ENCODE measurements around the gene PTPN11.
"Not testable (repeated sequence)": the region's sequence is repeated elsewhere in the genome, so short reads cannot be mapped to it uniquely, and the experiment has no call there.

Gene PTPN11

DNA sequence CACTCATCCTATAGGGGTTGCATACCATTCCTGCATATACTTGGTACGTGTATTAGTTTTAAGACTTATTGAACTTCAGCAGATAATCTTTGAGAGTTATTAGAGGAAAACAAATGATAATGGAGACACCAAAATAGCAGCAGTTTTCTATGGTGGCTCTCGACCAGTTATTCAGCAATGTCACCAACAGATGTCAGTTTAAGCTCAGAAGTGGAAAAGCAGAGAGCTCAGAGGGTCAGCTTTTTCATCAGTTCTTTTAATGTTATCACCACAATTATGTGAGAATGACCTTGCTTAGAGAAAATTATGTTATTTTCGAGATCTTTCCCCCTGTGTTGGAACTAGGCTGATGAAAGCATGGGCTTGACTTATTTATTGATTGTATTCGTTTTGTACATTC, 32.0 kb downstream of the PTPN11 start:
- DNase-seq, result no peak

DNA sequence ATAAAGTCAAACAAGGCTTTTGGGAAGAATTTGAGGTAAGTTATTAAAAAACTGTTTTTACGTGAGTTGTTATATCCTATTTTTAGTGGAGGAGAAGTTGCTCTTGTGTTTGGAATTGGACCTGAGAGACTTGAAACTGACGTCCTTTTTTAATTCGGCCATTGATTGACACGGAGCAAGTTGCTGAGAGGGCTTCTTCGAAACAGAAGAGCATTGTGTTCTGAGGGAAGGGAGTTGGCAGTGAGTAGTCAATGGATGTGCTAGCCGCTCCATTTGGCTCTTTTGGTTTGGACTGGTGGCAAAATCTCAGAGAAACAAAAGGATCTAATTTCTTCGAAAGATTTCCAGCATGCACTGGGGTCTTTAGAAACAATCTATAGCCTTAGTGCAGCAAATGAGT, 37.3 kb downstream of the PTPN11 start:
- no peak for DNase-seq

- not testable (repeated sequence) for DNase-seq
These were observed 38.4 kb downstream of the PTPN11 start for GRCh38 chr12:112457142-112457541.

DNA sequence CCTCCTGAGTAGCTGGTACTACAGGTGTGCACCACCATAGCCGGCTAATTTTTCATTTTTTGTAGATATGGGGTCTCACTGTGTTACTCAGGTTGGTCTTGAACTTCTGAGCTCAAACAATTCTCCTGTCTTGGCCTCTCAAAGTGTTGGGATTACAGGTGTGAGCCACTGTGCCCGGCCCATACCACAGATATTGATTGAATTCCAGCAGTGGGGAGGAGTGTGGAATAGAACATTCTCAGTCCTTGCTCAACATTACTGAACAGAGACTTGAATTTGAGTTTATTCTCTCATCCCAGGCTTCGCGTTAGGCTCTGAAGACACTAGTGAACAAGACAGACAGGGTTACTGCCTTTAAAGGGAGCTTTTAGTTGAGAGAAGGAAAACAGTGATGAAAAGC, 39.6 kb downstream of the PTPN11 start:
- DNase-seq, result no peak

DNA sequence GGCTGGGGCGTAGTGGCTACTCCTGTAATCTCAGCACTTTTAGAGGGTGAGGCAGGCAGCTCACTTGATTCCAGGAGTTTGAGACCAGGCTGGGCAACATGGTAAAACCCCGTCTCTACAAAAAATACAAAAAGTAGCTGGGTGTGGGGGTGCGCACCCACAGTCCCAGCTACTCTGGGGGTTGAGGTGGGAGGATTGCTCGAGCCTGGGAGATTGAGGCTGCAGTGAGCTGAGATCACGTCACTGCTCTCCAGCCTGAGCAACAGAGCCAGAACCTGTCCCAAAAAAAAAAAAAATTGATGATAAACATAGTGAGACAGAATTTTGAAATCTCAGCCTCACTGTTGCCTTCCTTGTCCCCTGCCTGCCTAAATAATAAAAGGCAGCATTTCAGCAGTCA, 40.0 kb downstream of the PTPN11 start:
- no peak for DNase-seq

DNA sequence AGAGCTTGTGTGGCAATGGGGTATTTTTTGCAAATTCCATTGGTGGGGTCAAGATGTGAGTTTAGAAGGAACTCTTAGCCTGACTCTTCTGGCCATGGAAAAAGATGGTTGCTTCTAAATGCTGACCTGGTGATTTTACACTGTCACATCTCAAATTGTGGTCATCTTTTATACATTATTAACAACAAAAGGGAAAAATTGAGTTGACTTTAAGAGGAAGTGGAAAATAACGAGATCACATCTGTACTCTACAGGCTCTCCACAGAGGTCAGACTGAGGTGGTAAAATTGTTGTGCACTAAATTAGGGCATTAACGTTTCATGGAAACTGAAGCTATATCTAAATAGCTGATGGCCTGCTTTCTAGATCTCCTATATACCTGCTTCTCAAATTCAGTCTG, 44.7 kb downstream of the PTPN11 start:
- DNase-seq, result no peak

DNA sequence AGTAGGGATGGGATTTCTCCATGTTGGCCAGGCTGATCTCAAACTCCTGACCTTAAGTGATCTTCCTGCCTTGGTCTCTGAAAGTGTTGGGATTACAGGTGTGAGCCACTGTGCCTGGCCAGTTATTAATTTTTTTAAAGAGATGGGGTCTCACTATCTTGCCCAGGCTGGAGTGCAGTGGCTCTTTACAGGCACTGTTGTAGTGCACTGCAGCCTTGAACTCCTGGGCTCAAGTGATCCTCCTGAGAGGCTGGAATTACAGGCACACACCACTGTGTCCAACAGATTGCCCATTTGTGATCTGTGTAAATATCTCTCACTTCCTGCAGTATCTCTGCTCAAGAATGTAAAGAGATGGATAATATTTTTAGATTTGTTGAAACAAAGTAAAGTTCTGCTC, 45.9 kb downstream of the PTPN11 start:
- DNase-seq, result no peak

- no peak for DNase-seq
These were observed 47.3 kb downstream of the PTPN11 start for GRCh38 chr12:112466011-112466422.

DNA sequence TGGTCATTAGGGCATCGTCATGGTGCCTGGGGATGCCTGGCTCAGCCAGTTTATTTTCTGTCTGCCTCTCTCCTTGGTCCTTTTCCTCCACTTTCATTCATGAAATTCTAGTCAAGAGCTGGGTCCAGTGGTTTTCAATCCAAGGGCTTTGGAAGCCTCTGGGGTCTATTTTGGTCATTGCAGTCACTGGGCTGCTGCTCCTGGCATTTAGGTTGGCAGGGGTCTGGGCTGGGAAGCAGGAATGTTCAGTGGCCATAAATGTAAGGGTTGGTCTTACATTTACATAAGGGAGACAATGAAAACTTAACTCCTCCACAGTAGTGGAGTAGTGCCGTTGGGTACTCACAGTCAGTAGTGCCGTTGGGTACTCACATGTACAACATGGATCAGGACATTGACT, 48.1 kb downstream of the PTPN11 start:
- DNase-seq, result no peak

DNA sequence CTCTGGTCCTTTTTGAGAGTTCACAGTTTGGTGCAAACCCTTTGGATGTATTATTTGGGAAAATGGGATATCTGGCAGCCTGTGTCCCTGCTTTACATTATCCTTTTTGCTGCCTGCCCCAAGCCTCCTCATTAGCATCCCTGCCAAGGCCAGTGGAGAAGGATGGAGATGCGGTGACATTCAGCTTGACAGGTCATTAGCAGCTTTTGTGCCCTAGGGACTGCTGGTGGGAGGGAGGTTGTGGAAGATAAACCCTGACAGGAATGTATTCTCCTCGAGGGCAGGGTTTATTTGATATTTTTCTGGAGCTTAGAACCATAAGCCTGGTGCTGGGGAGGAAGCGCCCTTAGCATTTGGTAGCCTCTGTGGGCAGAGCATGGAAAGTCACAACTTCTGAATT, 49.3 kb downstream of the PTPN11 start:
- DNase-seq, result no peak

DNA sequence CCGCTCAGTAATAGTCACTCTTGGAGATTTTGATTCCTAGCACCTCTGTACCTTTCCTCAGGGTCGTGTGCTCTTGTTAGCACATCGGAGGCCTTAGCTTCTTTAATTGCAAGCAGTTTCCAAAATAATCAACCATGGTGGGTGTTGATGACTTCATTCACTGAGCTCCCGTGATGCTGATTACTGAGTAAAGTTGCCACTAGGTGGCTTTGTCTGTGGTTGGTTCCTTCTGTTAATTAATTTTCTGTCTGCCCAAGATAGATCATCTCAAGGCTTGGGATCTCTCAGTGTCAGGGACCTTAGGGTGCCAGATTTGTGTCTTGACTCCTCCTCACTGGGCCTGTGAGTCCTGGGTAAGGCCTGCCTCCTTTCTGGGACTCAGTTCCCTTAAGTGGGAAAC, 54.3 kb downstream of the PTPN11 start:
- no peak for DNase-seq

DNA sequence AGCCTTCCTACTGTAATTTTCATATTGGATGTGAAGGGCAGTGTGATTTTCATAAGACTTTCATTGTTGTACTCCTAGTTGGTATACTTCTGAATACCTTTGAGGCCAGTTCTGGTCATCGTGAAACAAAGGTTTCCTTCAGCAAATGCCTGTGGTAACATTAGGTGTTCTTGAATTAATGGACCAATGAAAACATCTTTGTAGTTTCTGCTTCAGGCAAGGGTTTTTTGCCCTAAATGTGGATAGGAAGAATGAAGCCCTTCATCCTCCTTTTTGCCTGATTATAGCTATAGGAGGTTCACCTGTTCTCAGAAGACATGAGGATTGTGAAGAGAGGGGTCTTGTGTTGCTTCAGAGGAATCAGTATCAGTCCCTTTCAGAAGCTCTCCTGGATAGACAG, 60.7 kb downstream of the PTPN11 start:
- DNase-seq, result no peak

- DNase-seq, result no peak
These were observed 62.2 kb downstream of the PTPN11 start for GRCh38 chr12:112480931-112481330.

- no peak for DNase-seq
These were observed 64.0 kb downstream of the PTPN11 start for GRCh38 chr12:112482733-112483132.

DNA sequence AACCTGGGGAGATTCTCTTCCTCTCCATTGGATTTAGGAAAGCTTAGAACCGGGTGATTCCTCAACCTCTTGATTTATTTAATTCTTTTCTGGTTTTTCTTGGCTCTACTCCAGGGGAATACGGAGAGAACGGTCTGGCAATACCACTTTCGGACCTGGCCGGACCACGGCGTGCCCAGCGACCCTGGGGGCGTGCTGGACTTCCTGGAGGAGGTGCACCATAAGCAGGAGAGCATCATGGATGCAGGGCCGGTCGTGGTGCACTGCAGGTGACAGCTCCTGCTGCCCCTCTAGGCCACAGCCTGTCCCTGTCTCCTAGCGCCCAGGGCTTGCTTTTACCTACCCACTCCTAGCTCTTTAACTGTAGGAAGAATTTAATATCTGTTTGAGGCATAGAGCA, 67.6 kb downstream of the PTPN11 start:
- DNase-seq, result no peak

DNA sequence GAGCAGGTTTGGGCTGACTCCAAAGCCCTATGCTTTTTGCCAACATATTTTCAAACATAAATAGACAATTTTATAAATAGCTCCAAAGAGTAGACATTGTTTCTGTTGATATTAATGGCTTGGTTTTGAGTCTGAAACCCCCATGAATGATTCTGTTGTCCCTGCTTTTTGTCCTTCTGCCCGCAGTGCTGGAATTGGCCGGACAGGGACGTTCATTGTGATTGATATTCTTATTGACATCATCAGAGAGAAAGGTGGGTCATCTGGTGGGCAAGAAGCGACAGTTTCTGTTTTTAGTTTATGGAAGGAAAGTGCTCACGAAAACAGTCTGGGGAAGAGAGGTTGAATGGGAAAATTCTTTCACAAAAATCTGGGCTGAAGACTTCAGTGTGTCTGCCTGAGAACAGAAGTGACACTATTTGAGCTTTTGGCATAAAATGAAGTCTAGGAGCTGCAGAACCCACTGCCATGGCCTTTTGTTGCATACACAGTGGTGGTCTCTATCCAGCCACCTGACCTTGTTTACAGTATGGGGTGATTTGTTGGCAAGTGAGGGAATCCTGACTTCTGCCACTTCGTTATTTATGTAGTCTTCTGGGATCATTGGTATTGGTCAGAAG, 69.6 kb downstream of the PTPN11 start:
- DNase-seq, result no peak

DNA sequence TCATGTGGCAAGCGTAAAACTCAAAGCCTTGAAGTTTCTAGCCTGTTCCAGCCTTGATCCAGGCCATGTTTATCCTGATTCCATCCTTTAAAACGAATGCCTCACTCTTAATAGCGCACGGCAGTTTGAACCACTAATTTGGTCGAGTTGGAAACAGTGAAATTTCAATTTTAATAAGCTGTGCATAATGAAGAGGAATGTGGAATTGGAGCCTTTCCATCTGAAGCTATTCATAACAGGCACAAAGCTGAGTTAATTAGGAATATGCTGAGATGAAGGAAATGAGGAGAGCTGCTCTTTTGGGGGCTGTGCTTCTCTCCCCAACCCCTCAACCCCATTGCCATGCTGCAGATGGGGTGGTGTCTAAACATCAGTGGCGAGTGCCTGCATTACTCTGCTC, 70.7 kb downstream of the PTPN11 start:
- no peak for DNase-seq

- no peak for DNase-seq
These were observed 77.7 kb downstream of the PTPN11 start for GRCh38 chr12:112496496-112496895.

- no peak for DNase-seq
These were observed 79.8 kb downstream of the PTPN11 start for GRCh38 chr12:112498580-112498979.

DNA sequence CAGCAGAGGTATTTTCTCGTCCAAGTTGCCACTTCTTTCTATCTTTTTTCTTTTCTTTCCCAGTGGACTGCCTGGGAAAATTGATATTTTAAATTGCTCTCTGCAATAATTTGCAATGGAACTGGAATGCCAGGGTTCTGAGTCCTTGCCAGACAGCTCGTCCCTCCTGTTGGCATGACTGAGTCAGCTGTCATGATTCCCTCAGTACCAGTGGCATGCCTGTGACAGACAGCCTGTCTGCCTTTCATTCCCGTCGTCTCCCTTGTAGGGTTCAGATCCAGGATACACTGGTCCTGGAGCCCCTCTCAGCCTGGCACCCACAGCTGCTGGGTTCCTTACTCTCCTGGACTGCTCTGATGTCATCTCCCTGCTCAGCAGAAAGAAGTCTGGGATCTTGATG, 84.8 kb downstream of the PTPN11 start:
- no peak for DNase-seq

- DNase-seq, result no peak
These were observed 87.9 kb downstream of the PTPN11 start for GRCh38 chr12:112506513-112507166.

DNA sequence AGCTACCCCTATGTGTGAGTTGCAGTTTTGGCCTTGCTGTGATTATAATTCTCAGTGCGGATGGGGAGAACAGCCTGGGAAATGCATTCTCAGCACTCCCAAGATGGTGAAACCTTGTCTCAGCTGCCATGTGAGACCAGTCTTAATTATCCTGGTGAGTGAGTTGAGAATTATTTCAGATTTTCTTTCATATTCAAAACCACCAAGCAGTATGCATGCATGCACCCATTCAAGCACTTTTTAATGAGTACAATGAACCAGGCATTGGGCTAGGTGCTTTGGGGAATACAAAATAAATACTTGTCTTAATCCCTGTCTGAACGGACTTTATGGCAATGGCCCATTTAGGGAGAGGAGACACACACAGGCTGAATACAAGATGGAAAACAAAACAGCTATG, 94.7 kb downstream of the PTPN11 start:
- no peak for DNase-seq

DNA sequence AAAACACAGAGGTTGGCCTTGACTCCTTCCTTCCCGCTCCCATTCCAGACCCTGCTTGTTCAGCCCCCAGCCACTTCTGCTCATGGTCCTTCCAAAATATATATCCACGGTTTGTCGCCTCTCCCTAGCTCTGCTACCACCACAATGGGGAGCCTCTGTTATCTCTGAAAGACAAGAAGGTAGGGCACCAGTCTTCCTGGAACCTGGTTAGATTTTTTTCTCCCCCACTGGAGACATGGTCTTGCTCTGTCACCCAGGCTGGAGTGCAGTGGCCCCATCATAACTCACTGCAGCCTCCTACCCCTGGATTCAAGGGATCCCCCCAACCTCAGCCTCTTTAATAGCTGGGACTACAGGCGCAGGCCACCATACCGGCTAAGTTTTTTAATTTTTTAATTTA, 95.7 kb downstream of the PTPN11 start:
- DNase-seq, result no peak

GRCh38 chr12:112514926-112515642, 96.3 kb downstream of the PTPN11 start:
- no peak for DNase-seq

DNA sequence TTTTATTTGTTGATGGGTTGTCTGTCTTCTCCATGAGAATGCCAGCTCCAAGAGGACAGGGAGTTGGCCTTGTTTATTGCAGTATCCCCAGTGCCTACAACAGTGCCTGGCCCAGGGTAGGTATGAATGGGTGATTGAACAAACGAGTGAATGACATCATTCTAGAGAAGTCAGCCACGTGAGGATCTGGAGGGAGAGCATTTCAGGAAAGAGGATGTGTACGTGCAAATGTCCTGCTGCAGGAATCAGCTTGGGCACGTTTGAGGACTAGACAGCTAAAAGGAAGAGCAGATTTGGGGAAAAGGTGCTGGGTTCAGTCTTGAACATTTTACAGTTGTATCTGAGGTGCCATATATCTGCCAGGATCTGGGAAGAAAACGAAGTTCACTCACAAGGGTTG, 97.1 kb downstream of the PTPN11 start:
- DNase-seq, result no peak

All from stimulated activated naive CD4-positive, alpha-beta T cell (primary cell).